Neural cell (in vitro differentiated cells): ENCODE data around the gene RAB11FIP3.

Source experiments
- EP300 ChIP-seq: fragments of 450-650 bp; conservative IDR thresholded peaks from 2 replicates; pipeline ENCODE4 v1.6.1; 2014; ENCODE audit warnings: antibody characterized with exemption, mild to moderate bottlenecking, moderate library complexity; ENCODE audit not compliant: poor library complexity, severe bottlenecking
- TF ChIP-seq, protein P1 (sequence below): fragments of 450-650 bp; IDR thresholded peaks from 2 replicates; pipeline ENCODE4 v1.5.1; 2014; ENCODE audit warnings: antibody characterized with exemption, mild to moderate bottlenecking, moderate library complexity; ENCODE audit not compliant: poor library complexity, severe bottlenecking

DNA sequence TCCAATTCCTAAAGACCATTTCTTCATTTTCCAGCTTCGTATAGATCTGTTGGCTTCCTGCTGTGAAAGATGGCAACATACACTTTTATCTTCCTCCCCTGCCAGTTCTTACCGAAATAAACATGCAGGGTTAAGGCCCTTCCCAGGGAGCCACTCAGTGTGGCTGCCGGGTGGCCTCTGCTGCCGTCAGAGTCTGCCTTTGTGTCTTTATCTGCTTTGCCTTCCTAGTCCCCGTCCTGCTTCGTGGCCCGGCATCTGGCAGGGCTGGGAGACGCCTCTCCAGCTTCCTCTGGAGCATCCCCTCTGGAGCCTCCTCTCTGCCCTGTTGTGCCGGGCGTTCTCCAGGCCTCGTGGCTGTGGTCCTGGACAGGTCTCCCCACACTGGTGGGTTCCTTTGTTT lies 71.8 kb downstream of the RAB11FIP3 start:
- TF ChIP-seq, protein P1, sequence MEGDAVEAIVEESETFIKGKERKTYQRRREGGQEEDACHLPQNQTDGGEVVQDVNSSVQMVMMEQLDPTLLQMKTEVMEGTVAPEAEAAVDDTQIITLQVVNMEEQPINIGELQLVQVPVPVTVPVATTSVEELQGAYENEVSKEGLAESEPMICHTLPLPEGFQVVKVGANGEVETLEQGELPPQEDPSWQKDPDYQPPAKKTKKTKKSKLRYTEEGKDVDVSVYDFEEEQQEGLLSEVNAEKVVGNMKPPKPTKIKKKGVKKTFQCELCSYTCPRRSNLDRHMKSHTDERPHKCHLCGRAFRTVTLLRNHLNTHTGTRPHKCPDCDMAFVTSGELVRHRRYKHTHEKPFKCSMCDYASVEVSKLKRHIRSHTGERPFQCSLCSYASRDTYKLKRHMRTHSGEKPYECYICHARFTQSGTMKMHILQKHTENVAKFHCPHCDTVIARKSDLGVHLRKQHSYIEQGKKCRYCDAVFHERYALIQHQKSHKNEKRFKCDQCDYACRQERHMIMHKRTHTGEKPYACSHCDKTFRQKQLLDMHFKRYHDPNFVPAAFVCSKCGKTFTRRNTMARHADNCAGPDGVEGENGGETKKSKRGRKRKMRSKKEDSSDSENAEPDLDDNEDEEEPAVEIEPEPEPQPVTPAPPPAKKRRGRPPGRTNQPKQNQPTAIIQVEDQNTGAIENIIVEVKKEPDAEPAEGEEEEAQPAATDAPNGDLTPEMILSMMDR, result no peak
- no peak for TF ChIP-seq EP300
